Stimulated activated CD4-positive, alpha-beta T cell treated with anti-CD3 and anti-CD28 coated beads, Interleukin-4, amount 100 ng/mL, for 24 hours (primary cell): ENCODE measurements around the gene FNBP1.

ENCODE experiments used
- DNase-seq: peaks from one replicate; pipeline ENCODE4 v3.0.0-alpha.2; 2020

The FNBP1 gene

GRCh38 chr9:129850821-129851550 is 192.0 kb downstream of the FNBP1 start:
- no peak for DNase-seq

- DNase-seq = no peak
Measured at GRCh38 chr9:129849901-129850300, 193.1 kb downstream of the FNBP1 start.

- no peak for DNase-seq
Measured at GRCh38 chr9:129848712-129849441, 194.1 kb downstream of the FNBP1 start.

- DNase-seq = no peak
Measured at GRCh38 chr9:129845373-129845772, 197.6 kb downstream of the FNBP1 start.

GRCh38 chr9:129841071-129841470 is 201.9 kb downstream of the FNBP1 start:
- no peak for DNase-seq

GRCh38 chr9:129840034-129840433 is 203.0 kb downstream of the FNBP1 start:
- no peak for DNase-seq

GRCh38 chr9:129839324-129840023 is 203.5 kb downstream of the FNBP1 start:
- no peak for DNase-seq

GRCh38 chr9:129838707-129839259 is 204.2 kb downstream of the FNBP1 start:
- peak; percentile 51 for DNase-seq
